Measurements from ENCODE around the gene PNMA8C.
A peak's percentile ranks its signal among the peaks of the same experiment; 100 is the strongest.
"Not testable (repeated sequence)": the region's sequence is repeated elsewhere in the genome, so short reads cannot be mapped to it uniquely, and the experiment has no call there.

PNMA8C gene

DNA sequence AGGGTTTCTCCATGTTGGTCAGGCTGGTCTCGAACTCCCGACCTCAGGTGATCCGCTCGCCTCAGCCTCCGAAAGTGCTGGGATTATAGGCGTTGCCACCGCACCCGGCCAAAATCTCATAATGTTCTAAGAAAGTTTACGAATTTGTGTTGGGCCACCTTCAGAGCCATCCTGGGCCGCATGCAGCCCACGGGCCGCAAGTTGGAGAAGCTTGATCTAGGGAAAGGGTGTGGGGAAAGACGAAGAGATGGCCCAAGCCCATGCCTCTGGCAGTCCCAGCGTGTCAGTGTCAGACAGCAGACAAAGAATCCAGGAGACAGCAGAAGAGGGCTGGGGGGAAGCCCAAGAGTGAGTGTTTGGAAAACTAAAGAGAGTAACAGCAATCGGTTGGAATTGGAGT lies 17.3 kb upstream of the PNMA8C start:
- no peak for DNase-seq

DNA sequence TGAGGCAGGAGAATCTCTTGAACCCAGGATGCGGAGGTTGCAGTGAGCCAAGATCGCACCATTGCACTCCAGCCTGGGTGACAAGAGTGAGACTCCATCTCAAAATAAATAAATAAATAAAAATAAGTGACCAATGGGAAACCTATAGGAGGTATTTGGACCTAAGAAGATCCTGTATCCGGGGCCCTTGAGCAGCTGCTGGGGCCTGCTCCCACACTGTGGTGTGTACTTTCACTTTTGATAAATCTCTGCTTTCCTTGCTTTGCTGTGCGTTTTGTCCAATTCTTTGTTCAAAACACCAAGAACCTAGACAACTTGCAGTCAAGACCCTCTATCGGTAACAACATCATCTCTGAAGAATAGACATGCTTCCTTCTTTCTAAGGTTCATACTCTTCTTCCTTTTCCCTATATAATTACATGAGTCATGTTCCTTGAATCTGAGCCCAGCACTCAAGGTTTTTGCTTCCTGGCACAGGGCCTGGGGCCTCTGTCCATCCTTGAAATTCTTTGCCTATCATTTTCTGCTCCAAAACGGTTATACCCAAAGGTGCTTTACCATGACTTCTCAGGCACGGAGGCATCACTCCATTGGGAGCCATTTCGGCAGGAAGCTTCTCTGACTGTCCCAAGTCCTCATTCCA lies 14.2 kb upstream of the PNMA8C start:
- DNase-seq = no peak

DNA sequence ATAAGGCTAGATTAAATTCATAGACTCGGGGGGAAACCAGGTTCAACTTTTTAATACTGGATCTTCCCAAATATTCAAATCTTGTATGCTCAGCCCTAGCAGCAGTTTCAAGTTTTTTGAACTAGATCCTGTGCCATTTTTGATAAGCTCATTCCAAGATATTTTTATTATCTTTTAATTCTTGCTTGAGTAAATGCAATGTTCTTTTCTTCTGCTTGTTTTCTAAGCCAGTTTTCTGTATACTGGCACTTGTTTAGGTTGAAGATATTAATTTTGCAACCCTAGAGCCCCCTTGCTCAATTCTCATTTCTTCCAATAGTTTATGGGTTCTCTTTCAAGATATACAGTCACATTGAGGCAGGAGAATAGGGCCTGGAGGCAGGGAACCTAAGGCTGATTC lies 13.1 kb upstream of the PNMA8C start:
- no peak for DNase-seq

DNA sequence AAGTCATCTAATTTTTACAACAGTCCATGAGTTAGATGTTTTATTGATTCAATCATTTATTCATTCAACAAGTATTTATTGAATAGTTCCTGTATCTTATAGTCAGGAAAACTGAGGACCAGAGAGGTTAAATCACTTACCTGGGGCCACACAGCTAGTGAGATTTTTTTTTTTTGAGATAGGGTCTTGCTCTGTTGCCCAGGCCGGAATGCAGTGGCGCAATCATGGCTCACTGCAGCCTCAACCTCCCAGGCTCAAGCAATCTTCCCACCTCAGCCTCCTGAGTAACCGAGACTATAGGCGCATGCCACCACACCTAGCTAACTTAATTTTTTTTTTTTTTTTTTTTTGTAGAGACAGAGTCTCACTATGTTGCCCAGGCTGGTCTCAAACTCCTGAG lies 7.0 kb upstream of the PNMA8C start:
- not testable (repeated sequence) for DNase-seq

DNA sequence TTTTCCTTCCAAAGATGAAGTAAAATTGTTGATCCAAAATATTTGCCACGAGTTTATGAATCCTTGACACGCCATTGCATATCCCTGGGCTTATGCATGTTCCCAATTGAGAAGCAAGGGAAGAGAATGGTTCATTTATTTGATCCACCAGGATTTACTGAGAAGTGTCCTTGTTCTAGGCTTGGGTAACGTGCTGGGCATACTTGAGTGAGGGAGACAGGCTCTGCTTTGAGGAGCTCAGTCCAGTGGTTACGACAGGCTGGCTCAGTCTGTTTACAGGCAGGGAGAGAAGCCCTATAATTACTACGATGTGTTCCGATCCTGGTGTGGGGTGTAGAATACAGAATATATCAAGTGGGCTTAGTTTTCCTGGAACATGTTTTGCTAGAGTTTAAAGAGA lies 6.3 kb upstream of the PNMA8C start:
- no peak for DNase-seq

DNA sequence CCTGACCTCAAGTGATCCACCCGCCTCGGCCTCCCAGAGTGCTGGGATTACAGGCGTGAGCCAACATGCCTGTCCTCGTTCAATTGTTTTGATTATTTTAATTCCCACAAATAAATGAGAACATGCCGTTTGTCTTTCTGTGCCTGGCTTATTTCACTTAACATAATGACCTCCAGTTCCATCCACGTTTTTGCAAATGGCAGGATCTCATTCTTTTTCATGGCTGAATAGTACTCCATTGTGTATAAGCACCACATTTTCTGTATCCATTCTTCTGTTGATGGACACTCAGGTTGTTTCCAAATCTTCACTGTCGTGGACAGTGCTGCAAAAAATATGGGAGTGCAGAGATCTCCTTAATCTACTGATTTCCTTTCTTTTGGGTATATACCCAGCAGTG lies 4.7 kb upstream of the PNMA8C start:
- not testable (repeated sequence) for DNase-seq

DNA sequence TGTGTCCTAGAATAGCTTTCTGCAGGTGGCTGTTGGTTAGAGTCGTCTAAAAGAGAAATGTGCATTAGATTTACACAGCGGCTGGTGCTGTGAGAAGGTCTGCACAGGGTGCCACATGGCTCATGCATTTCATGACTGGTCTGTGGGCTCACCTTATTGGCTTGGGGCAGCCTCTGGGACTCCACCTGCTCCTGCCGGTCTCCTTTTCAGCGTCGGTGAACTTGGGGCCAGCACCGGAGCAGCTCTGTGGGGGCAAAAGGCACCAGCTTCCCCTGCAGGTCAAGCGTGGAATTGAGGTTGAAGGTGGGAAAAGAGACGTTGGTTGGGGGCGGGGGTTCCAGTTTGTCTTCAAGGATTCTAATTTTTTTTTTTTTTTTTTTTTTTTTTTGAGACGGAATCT lies 3.1 kb upstream of the PNMA8C start:
- no peak for DNase-seq

DNA sequence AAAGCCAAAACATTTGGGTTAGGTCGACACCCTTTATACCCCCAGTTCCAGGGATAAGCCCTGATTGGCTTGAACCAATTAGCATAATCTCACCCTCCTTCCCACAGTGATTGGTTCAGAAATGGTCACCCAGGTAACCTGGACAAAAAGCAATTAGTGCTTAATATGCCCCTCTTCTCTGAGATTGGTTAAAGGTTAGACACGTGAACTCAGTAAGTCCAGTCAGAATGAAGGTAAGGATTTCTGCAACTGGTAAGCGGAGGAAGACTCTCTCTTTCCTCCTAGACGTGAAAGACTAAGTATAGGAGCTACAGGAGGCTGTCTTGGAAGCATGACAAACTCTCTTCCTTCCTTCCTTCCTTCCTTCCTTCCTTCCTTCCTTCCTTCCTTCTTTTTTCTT lies 1.3 kb upstream of the PNMA8C start:
- no peak for DNase-seq

DNA sequence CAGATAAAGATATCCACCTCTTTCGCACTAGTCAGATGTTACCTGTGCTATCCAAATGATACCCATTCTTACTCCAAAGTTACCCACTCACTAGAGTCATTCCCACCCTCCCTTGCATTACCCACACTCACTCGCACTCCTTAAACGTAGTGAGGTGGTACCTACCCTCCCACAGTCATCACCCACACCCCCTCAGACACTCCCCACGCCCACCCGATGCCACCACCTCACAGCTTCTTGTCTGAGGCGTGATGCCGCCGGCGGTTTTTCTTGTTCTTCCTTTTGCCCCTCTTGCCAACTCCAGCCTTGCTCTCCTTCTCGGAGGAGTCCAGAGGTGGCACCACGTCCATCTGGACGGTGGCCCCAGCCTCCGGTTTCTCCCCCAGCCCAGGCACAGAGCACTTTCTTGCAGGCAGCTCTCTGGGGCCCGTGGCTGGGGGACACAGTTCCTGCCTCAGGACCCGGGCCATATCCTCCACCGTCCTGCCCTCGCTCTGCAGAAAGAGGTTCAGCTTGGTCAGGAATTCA lies 1.2 kb downstream of the PNMA8C start:
- no peak for DNase-seq

DNA sequence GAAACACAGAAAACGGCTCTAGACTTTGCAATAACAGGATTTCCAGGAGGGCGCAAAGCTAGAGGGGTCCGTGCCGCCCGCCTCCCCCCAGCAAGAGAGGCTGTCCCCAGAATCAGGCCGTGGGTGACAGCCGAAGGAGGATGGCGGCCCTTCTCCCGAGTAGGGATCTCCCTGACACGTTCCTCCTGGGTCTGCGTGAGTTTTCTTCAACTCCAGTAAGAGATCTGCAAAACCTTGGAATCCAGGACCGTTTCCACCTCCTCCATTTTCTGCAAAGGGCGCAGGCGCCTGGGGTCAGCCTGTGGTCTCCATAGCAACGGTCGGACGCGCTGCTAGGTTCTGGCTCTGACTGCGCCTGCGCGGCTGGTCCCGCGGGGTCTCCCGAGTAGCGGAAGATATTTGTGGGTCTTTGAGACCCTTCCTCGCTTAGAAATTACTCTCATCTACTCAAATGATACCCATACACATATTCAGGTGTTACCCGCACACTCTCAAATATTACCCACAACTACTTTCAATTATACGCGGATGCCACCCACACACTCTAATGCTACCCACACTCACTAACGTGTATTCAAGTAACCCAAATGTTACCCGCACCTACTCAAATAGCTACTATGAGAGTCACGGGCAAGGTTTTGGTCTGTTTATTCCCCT lies 2.1 kb downstream of the PNMA8C start:
- DNase-seq = peak; percentile 43

DNA sequence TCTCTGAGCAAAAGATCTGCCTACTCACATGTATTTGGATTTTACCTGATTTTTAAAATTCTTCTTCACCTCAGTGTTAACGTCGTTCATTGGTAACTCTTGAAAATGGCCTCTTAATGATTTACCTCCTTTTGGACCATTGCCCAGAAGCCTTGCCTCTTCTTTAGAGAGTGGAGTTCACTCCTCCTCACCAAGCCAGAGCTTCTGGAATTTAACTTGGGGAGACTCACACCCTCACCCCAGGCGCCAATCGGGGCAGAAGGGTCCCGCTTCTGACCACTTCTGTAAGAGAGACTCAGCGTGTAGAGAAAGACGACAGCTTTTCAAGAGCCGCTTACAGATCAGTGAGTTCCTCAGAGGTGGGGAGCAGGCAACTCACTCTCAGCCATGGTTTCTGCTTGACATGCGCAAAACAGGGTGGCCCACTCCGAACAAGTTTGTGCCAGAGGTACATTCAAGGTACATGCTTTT lies 2.7 kb downstream of the PNMA8C start:
- no peak for DNase-seq

DNA sequence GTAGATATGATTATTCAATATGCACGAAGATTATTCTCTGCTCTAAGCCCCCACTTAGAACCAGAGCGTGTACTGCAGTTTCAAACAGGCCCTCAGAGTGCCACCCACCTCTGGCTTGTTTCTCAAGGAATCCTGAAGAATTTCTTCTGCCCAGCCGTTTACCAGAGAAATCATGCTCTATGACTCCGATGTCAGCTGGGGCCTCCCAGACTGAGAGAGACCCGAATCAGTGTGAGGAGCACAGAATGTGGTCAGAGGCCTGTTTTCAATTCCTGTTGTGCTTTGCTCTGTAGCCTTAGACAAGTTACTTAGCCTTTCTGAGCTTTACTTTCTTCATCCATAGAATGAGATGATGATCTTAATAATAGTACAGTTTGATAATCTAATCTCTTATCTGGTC lies 5.5 kb downstream of the PNMA8C start:
- DNase-seq = no peak

DNA sequence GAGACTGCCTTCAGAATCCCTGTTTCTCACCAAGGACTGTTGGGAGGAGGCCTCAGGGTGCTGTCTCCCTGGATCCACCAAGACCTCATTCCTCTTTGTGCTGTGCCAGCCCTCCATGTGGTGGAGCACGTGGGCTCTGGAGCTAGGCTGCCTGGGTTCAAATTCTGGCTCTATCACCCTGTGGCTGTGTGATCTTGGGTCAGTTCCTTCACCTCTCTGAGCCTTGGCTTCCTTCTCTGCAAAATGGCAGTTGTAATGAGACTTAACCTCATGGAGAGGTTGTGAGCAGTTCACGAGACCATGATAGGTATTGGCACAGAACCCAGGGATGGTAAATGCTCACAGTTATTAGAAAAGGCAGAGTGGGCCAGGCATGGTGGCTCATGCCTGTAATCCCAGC lies 6.4 kb downstream of the PNMA8C start:
- no peak for DNase-seq

DNA sequence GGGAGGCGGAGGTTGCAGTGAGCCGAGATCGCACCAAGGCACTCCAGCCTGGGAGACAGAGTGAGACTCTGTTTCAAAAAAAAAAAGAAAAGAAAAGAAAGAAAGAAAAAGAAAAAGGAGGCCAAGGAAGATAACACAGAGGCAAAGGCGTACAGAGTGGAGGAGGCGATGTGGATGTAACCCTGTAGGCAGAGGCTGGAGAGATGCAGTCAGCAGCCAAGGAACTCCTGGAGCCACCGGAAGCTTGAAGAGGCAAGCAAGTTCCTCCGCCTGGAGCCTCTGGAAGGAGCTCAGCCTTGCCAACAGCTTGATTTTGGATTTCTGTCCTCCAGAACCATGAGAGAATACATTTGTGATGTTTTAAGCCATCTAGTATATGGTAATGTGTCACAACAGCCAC lies 8.7 kb downstream of the PNMA8C start:
- no peak for DNase-seq

DNA sequence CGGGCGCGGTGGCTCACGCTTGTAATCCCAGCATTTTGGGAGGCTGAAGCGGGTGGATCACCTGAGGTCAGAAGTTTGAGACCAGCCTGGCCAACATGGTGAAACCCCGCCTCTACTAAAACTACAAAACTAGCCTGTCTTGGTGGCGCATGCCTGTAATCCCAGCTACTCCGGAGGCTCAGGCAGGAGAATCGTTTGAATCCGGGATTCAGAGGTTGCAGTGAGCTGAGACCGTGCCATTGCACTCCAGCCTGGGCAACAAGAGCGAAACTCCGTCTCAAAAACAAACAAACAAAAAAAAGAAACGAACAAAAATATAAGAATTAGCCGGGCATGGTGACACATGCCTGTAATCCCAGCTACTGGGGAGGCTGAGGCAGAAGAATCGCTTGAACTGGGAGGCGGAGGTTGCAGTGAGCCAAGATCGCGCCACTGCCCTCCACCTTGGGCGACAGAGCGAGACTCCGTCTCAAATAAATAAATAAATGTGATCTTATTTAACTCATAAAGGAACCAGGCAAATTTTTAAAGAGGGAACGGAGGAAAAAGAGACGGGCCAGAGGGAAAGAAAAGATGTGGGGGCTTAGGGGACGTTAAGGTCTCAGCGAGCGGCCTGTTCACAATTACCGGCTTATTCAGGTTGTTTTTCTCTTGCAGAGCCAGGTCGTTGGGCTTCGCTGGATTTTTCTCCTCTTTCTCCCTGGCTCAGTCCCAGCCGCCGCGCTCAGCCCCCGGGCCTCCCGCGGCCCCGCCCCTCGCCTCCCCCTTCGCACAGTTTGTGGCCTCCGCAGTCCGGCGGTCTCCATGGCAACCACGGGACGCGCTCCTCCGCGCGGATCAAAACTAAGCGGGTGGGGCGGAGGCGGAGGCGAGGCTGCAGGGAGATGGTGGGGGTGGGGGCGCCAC lies 12.7 kb downstream of the PNMA8C start:
- DNase-seq = not testable (repeated sequence)

DNA sequence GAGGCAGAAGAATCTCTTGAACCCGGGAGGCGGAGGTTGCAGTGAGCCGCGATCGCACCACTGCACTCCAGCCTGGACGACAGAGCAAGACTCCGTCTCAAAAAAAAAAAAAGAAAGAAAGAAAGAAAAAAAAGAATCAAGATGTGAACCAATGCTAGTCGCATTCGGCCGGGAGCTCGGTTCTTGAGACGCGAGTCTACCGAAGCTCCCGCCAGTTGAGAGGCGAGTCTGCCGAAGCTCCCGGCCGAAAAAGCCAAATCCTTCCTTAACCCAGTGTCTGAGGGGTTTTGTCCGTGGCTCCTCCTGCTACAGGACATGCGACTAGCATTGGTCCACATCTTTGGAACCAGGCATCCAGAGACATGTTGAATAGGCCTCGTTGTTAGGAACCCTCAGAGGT lies 13.8 kb downstream of the PNMA8C start:
- not testable (repeated sequence) for DNase-seq

DNA sequence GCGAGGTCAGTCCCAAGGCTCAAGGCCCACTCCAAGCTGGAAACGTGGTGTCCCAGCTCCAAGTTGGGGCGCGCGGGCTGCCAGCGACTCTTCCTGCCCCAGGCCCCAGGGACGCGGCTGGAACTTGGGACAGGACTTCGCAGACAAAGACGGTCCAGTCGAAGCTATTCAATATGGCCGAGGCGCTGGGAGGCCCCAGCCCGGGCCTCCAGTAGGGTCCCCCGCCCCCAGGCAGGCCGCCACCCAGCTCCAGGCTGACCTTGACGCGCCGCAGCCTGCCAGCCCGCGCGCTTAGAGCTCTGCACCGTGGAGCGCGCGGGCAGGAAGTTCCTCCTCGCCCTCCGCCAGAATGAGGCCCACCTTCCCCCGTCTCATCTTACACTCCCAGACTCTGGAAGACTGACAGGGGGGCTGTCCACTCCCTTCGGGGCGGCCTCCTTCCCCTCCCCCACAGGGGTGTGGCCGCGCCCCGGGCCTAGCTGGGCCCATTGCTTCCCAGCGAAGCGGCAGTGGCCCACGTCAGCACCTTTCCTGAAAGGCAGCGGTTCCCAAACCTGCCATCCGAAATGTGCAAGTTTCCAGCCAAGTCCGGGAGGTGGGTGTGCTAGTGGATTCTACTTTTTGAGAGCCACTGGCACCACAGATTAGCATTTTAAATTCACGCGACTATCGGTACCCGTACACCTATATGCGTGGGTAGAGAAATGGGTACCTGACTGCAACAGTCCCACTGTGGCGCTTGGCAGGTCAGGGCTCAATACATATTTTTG lies 15.3 kb downstream of the PNMA8C start, which contains the start of gene CCDC8:
Gene CCDC8, minus strand, starts transcription at position 303 of the 770 bp plus-strand sequence. CDS start 754 bp downstream, outside the sequence.
- DNase-seq = no peak

DNA sequence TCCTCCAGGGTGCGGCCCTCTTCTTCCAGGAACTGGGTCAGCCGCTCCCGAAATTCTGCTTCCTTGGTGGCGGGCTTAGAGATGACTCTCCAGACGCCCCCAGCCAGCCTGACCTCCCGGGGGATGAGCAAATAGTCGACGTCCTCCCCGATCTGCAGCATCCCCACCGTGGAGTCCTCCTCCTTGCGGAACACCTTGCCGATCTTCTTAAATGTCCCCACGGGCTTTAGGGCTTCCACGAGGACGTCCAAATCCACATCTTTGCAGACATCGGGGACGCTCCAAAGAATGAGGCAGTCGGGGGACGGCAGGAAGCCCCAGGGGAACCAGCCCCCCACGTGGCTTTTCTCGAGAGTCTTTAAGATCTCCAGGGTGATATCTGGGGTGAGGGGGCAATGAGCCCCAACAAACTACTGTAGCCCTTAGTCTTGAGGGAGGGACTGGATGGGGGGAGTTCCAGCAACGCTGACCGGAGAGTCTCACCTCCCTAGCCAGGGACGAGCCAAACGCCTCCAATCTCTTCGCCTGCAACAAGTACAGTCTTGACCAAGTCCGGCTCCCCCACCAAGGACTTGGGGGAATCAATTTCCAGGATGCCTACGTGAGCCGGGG lies 16.0 kb downstream of the PNMA8C start:
- no peak for DNase-seq

DNA sequence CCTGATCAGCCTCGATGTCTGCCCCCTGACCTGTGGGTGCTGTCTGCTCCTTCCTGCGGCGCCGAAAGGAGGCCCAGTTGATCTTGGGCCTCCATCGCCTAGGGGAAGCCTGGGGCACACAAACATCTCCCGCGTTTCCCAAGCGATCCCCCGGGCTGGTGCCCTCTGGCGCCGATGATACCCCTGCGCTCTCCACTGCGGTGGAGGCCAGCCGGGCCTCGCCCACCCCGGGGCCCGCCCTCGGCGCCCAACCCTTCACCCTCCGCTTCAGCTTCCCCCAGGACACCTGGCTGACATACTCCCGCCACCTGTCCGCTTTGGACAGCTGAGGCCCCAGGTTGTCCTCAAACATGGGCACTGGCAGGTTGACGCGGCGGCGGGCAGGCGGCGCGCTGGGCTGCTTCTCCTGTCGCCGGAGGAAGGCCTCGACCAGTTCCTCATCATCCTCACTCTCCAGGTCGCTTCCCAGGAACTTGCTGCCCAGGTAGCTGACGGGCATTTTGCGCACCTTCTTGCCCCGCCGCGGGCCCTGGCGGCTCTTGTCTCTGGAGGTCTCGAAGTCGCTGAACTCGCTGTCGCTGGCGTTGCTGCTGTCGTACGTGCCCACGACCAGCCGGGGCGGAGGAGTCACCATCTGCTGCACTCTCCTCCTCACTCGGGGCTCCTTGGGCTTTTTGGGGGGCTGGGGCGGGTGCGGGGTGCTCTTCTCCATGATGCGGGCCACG lies 16.6 kb downstream of the PNMA8C start:
- DNase-seq = no peak

DNA sequence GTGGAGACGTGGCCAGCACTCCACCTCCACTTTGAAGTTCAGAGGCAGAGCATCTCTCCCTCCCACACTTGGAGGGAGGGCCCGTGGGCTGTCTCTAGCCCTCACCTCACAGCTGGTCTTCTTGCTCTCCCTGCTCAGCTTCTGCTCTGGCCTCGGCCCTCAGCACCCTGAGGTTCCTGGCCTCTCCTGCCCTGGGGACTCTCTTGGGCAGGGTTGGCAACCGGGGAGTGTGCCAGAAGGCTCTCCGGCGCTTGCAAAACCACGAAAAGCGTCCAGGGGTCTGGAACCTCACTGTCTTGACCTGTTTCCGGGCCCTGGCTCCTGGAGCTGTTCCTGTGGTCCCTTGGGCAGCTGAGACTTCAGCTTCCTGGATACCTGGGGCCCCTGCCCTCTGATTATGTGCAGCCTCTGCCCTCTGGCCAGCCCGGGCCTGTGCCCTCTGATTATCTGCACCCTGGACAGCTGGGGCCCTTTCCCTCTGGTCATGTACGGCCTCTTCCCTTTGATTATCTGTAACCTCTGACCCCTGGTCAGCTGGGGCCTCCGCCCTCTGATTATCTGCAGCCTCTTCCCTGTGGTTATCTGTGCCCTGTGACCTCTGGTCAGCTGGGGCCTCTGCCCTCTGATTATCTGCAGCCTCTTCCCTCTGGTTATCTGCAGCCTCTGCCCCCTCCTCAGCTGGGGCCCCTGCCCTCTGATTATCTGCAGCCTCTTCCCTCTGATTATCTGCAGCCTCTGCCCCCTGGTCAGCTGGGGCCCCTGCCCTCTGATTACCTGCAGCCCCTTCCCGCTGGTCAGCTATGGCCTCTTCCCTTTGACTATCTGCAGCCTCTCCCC lies 17.4 kb downstream of the PNMA8C start:
- DNase-seq = no peak
